ENCODE results near the gene LKAAEAR1. TPM values are rescaled to one million over a fixed set of nuclear protein-coding genes. Genes with fewer than 3 reads are reported as not detected.

LKAAEAR1 gene
- polyA plus RNA-seq, 2 of the 4 experiments (the other 2 are of a cell fraction): 0.14 to 0.56 TPM

DNA sequence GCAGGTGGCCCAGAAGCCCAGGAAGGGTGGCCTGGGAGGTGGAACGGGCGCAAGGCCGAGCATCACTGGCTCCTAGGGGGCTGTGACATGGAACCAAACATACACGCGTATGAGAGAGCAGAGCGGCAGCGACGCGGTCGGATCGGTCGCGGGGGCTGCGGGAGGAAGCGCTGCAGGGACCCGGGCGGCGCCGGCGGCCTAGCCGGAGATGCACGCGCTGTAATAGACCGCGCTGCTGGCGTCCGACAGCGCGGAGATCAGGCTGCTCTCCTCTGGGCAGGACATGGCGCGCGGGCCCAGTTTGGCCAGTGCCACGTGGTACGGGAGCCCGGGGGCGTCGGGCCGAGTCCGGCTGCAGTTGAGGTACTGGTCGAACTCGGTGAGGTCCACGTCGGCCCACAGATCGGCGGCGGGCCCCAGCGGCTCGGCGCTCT, 36.2 kb downstream of the LKAAEAR1 start:
- FAIRE-seq (no peak), DNase-seq (ENCODE audit: low read depth in 1 of 2, low spot score in 1 of 2) (no peak), ATAC-seq (no peak)
- Histone ChIP-seq H3K4me1 (peaks cover 40% of the 10 kb centered on the region), H3K9me3 (no peaks in the 10 kb centered on the region), H3K4me3 (no peak overlapping the region), H3K4me2 (no peak overlapping the region), H3K27ac (no peak overlapping the region)
- WGBS (ENCODE audit: missing lambda C conversion rate): 94% methylated on average over 39 of the region's 49 CpGs
- CTCF ChIA-PET: interaction anchor here (0.5 to 1.8 kb wide), 6 partner anchors 9 to 363 kb away, joined by 3 to 6 read pairs (median 4); no protein-coding TSS in a partner anchor
- POLR2A ChIA-PET: no interaction called here
- TF ChIP-seq POLR2AphosphoS2 (conservative IDR thresholded peaks at IDR 0.05; ENCODE audit: low read length) (no peak), HOXB13 (CRISPR knock-in tag; IDR thresholded peaks at IDR 0.05; ENCODE audit: low read depth) (no peak), NR3C1 (IDR thresholded peaks at IDR 0.05) (no peak), CHD2 (IDR thresholded peaks at IDR 0.05; ENCODE audit: low read length, partially characterized antibody) (no peak), RNF2 (IDR thresholded peaks at IDR 0.05; ENCODE audit: borderline replicate concordance, low read depth) (no peak), RCOR1 (IDR thresholded peaks at IDR 0.05; ENCODE audit: low read depth, low read length) (no peak), JUN (IDR thresholded peaks at IDR 0.05) (no peak), ZFP36 (IDR thresholded peaks at IDR 0.05; ENCODE audit: borderline replicate concordance, partially characterized antibody) (no peak), HDAC2 (IDR thresholded peaks at IDR 0.05) (no peak), CEBPB (IDR thresholded peaks at IDR 0.05) (no peak), PHF8 (IDR thresholded peaks at IDR 0.05; ENCODE audit: borderline replicate concordance, low read depth) (no peak), POLR2A (IDR thresholded peaks at IDR 0.05; ENCODE audit: low read length) (no peak), HEYL (CRISPR knock-in tag; IDR thresholded peaks at IDR 0.05) (no peak), EP300 (IDR thresholded peaks at IDR 0.05) (no peak), RAD21 (conservative IDR thresholded peaks at IDR 0.05 in 1 of 2, IDR thresholded peaks at IDR 0.05 in 1 of 2) (no peak), KDM1A (IDR thresholded peaks at IDR 0.05; ENCODE audit: low read depth) (no peak), CHD4 (IDR thresholded peaks at IDR 0.05; ENCODE audit: borderline replicate concordance) (no peak)
- TF ChIP-seq, protein P1, sequence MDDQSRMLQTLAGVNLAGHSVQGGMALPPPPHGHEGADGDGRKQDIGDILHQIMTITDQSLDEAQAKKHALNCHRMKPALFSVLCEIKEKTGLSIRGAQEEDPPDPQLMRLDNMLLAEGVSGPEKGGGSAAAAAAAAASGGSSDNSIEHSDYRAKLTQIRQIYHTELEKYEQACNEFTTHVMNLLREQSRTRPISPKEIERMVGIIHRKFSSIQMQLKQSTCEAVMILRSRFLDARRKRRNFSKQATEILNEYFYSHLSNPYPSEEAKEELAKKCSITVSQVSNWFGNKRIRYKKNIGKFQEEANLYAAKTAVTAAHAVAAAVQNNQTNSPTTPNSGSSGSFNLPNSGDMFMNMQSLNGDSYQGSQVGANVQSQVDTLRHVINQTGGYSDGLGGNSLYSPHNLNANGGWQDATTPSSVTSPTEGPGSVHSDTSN (IDR thresholded peaks at IDR 0.05): no peak

DNA sequence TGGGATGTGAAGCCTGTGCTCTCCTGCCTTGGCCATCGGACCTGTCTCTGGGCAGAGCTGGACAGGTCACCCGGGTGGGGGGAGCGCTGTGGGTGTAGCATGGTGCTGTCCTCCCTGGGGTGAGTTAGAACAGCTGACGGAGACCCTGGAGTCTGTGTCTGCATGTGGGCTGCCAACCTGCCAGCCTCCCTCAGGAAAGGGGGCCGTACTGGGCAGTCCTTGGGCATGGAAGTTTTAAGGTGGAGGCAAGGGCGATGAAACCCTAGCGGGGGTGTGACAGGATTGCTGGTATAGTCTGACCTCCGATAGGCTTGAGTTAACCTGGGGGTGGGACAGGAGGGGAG, 37.2 kb downstream of the LKAAEAR1 start:
- no peak for FAIRE-seq
- ChIA-PET POLR2A (no interaction called here), CTCF (interaction anchor here (1.0 to 1.6 kb wide), 4 partner anchors 9 to 74 kb away, joined by 3 to 6 read pairs (median 4); no protein-coding TSS in a partner anchor)

More for the DNA sequence above, 37.2 kb downstream of the LKAAEAR1 start:
- Histone ChIP-seq H3K4me3 (no peak overlapping the region), H3K4me1 (peaks cover 40% of the 10 kb centered on the region), H3K27ac (no peak overlapping the region), H3K4me2 (no peak overlapping the region), H3K9me3 (no peaks in the 10 kb centered on the region)
- WGBS (ENCODE audit: missing lambda C conversion rate): 100% methylated on average over 6 of the region's 8 CpGs
- TF ChIP-seq, protein P2, sequence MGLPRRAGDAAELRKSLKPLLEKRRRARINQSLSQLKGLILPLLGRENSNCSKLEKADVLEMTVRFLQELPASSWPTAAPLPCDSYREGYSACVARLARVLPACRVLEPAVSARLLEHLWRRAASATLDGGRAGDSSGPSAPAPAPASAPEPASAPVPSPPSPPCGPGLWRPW (IDR thresholded peaks at IDR 0.05): no peak
- no peak for TF ChIP-seq HEYL (CRISPR knock-in tag; IDR thresholded peaks at IDR 0.05)
- no peak for TF ChIP-seq NPAS2 (CRISPR knock-in tag; IDR thresholded peaks at IDR 0.05; ENCODE audit: borderline replicate concordance)
- no peak for TF ChIP-seq FOXS1 (CRISPR knock-in tag; IDR thresholded peaks at IDR 0.05)
- TF ChIP-seq ZNF302 (CRISPR knock-in tag; IDR thresholded peaks at IDR 0.05): no peak
- TF ChIP-seq POLR2A (IDR thresholded peaks at IDR 0.05; ENCODE audit: low read length): no peak
- TF ChIP-seq, protein P3, sequence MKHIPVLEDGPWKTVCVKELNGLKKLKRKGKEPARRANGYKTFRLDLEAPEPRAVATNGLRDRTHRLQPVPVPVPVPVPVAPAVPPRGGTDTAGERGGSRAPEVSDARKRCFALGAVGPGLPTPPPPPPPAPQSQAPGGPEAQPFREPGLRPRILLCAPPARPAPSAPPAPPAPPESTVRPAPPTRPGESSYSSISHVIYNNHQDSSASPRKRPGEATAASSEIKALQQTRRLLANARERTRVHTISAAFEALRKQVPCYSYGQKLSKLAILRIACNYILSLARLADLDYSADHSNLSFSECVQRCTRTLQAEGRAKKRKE (CRISPR knock-in tag; IDR thresholded peaks at IDR 0.05; ENCODE audit: low read depth): no peak
- TF ChIP-seq, protein P4, sequence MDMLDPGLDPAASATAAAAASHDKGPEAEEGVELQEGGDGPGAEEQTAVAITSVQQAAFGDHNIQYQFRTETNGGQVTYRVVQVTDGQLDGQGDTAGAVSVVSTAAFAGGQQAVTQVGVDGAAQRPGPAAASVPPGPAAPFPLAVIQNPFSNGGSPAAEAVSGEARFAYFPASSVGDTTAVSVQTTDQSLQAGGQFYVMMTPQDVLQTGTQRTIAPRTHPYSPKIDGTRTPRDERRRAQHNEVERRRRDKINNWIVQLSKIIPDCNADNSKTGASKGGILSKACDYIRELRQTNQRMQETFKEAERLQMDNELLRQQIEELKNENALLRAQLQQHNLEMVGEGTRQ (IDR thresholded peaks at IDR 0.05): no peak
- no peak for TF ChIP-seq CBX2 (IDR thresholded peaks at IDR 0.05; ENCODE audit: borderline replicate concordance, low read depth)
- no peak for TF ChIP-seq RARB (CRISPR knock-in tag; IDR thresholded peaks at IDR 0.05)
- no peak for TF ChIP-seq RCOR1 (IDR thresholded peaks at IDR 0.05; ENCODE audit: low read depth, low read length)
- TF ChIP-seq, protein P5, sequence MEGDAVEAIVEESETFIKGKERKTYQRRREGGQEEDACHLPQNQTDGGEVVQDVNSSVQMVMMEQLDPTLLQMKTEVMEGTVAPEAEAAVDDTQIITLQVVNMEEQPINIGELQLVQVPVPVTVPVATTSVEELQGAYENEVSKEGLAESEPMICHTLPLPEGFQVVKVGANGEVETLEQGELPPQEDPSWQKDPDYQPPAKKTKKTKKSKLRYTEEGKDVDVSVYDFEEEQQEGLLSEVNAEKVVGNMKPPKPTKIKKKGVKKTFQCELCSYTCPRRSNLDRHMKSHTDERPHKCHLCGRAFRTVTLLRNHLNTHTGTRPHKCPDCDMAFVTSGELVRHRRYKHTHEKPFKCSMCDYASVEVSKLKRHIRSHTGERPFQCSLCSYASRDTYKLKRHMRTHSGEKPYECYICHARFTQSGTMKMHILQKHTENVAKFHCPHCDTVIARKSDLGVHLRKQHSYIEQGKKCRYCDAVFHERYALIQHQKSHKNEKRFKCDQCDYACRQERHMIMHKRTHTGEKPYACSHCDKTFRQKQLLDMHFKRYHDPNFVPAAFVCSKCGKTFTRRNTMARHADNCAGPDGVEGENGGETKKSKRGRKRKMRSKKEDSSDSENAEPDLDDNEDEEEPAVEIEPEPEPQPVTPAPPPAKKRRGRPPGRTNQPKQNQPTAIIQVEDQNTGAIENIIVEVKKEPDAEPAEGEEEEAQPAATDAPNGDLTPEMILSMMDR (IDR thresholded peaks at IDR 0.05): no peak
- no peak for TF ChIP-seq JUN (IDR thresholded peaks at IDR 0.05)
- TF ChIP-seq ZSCAN20 (CRISPR knock-in tag; IDR thresholded peaks at IDR 0.05): no peak
- ATAC-seq (no peak), DNase-seq (ENCODE audit: low read depth in 1 of 2, low spot score in 1 of 2) (no peak)

All from A549 (cell line).